ENCODE measurements around the gene ABCD4. TPM values are rescaled to one million over a fixed set of nuclear protein-coding genes. Genes with fewer than 3 reads are reported as not detected.
"Not testable (repeated sequence)": the region's sequence is repeated elsewhere in the genome, so short reads cannot be mapped to it uniquely, and the experiment has no call there.

ABCD4 gene
- total and polyA plus RNA-seq, 8 donors, result 37.0 to 136 (median 118) TPM

DNA sequence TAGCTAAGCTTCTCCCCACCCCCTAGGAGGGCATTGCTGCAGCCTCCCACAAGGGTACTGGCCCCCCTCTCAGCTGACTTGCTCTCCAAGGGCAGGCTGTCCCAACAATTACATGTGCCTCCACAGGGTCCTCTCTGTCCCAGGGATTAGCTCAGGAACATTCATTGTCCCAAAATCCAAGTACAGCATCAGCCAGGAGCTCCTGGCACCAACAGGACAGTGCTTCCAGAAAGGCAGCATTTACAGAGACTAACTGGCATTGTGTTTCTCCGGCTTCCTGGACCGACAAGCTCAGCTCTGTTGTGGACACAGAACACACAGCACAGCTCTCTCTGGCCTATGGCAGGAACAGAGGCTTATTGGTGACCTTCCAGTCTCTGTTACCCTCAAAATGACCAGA lies 21.7 kb downstream of the ABCD4 start:
- Histone ChIP-seq H3K27ac (no peak overlapping the region), H3K27me3 (no peaks in the 10 kb centered on the region), H3K4me3 (no peak overlapping the region), H3K4me1 (no peaks in the 10 kb centered on the region), H3K9me3 (peaks cover 0 to 2% of the 10 kb centered on the region in 2 donors), H3K36me3 (peaks cover 0 to 42% of the 10 kb centered on the region in 2 donors)
- intact Hi-C loops (cut with DNase I), result no loop called here
- TF ChIP-seq CTCF (IDR thresholded peaks at IDR 0.05), result no peak
- DNase-seq (no peak), ATAC-seq (no peak)

DNA sequence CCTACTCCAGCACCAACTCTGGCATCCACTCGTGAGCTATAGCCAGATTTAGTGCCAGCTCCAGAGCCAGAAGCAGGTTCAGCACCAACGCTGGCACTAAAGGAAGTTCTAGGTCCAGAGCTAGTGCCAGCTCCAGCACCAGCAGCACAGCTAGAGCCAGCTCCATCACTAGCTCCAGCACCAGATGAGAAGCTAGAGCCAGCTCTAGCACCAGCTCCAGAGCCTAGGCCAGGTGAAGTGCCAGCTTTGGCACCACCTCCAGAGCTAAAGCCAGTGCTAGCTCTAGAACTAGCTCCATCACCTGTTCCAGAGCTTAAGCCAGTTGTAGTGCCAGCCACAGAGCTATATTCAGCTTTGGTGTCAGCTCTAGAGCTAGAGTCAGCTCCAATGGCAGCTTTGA lies 24.7 kb downstream of the ABCD4 start:
- intact Hi-C loops (cut with DNase I), result no loop called here
- H3K36me3 ChIP-seq, result peaks cover 0 to 12% of the 10 kb centered on the region in 2 donors

DNA sequence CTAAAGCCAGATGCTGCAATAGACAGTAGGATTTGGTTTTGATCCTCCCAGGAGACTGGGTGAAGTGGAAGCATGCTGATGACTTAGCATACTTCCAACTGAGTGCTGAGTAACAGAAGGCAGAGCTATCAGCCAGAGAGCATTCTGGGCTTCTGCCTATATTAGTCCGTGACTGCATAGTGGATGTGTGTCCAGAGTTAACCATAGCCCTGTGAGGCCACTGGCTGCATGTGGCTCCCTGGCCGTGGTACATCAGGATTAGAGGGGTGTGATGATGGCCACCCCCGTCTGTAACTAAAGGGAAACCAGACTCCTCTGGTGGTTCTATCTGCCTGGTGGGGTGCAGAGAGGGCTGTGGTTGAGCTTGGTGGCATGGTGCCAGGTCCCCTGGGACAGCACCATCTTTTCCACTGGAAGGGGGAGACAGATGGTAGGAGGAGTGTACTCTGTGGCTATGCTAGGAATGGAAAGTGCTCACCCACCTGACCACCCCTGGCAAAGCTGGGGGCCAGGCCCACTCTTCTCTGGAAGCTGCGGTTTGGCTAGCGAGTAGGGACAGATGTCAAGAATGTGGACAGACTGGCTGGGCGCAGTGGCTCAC lies 27.4 kb downstream of the ABCD4 start:
- DNase-seq, result no peak
- Histone ChIP-seq H3K4me3 (no peak overlapping the region), H3K27me3 (peaks cover 0 to 20% of the 10 kb centered on the region in 2 donors), H3K36me3 (no peaks in the 10 kb centered on the region), H3K9me3 (peaks cover 0 to 2% of the 10 kb centered on the region in 2 donors), H3K27ac (no peak overlapping the region), H3K4me1 (no peaks in the 10 kb centered on the region)
- intact Hi-C loops (cut with DNase I), result no loop called here
- peak; percentile 69 for ATAC-seq
- no peak for TF ChIP-seq CTCF (IDR thresholded peaks at IDR 0.05)

More for the DNA sequence above, 24.7 kb downstream of the ABCD4 start:
- H3K4me1 ChIP-seq, result no peaks in the 10 kb centered on the region
- ATAC-seq, result no peak
- no peak overlapping the region for H3K4me3 ChIP-seq
- TF ChIP-seq CTCF (IDR thresholded peaks at IDR 0.05), result no peak
- DNase-seq, result no peak
- no peaks in the 10 kb centered on the region for H3K27me3 ChIP-seq
- H3K9me3 ChIP-seq, result peaks cover 0 to 2% of the 10 kb centered on the region in 2 donors
- no peak overlapping the region for H3K27ac ChIP-seq

- intact Hi-C loops (cut with DNase I), result no loop called here
- H3K4me3 ChIP-seq, result no peak overlapping the region
- H3K27me3 ChIP-seq, result peaks cover 0 to 24% of the 10 kb centered on the region in 2 donors
- DNase-seq, result no peak
- no peak overlapping the region for H3K27ac ChIP-seq
- no peaks in the 10 kb centered on the region for H3K36me3 ChIP-seq
- no peaks in the 10 kb centered on the region for H3K9me3 ChIP-seq
- no peak for TF ChIP-seq CTCF (IDR thresholded peaks at IDR 0.05)
- no peaks in the 10 kb centered on the region for H3K4me1 ChIP-seq
- ATAC-seq, result no peak
These were observed 31.4 kb downstream of the ABCD4 start for GRCh38 chr14:74271365-74271764.

- DNase-seq; H3K4me1 ChIP-seq; H3K27ac ChIP-seq; H3K4me3 ChIP-seq; H3K9me3 ChIP-seq; intact Hi-C loops (cut with DNase I); ATAC-seq; H3K36me3 ChIP-seq: not testable (repeated sequence)
- H3K27me3 ChIP-seq, result peaks cover 0 to 24% of the 10 kb centered on the region in 2 donors
These were observed 32.2 kb downstream of the ABCD4 start for GRCh38 chr14:74270382-74271177.

Data from left lung (tissue), 10 donors.